Activated T-helper 9 cell treated with anti-CD3 and anti-CD28 coated beads, Interleukin-2, amount 50 U/mL, for 16 hours (primary cell): ENCODE data around the gene MBTPS1.
A peak's percentile ranks its signal among the peaks of the same experiment; 100 is the strongest.

Experiments used
- DNase-seq: peaks from one replicate; pipeline ENCODE4 v3.0.0-alpha.2; 2020; ENCODE audit warnings: low read depth

The MBTPS1 gene

GRCh38 chr16:84074721-84075120 is 42.0 kb downstream of the MBTPS1 start:
- no peak for DNase-seq

GRCh38 chr16:84072014-84072413 is 44.7 kb downstream of the MBTPS1 start:
- no peak for DNase-seq

- DNase-seq = no peak
Observed at GRCh38 chr16:84071121-84071520, 45.6 kb downstream of the MBTPS1 start.

DNA sequence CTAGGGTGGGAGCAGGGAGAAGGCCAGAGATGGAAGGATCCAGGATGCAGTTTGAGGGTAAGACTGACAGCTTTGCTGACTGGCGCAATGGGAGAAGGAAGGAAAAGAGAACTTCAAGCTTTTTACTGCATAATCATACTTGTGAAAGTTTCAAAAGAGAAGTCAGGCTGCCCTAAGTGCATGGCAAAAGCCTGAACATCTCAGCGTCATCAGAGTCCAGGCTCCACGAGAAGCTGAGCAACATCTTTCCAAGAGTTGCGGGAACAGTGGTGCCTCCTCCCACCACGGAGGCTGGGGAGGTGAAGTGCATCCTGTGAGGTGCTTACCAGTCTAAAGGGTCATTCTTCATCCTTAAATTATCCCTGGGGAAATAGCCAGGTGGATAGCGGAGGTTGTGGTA is 47.2 kb downstream of the MBTPS1 start:
- no peak for DNase-seq

DNA sequence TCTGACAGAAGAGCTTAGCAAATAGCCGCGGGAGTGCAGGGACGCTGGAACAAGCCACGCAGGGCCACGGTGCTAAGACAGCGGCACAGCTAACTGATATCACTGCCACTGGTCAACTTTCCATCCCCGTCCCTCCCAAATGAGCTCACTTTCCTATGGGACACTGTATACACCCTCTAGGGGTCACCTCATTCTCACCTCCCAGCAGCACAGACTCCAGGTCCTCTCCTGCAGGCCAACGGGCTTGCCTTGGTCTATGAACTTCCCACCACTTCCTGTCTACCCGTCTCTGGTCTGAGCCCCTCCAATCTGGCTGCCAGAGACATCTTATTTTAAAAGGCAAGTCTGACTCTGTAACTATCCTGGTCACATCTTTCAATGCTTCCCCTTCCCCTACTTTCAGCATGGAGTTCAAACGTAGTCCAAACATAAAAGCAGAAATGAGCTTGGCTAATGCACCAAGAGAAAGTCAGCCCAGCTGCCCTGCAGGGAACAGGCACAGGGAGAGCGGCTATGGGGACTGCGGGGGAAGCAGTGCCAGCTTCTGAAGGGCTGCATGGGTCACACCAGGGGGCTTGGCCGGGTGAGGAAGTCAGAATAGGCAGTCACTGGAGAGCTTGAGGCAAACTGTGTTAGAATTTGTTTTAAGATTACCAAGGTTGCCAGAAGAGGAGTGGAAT is 47.8 kb downstream of the MBTPS1 start:
- DNase-seq = no peak

- no peak for DNase-seq
Observed at GRCh38 chr16:84068041-84068440, 48.7 kb downstream of the MBTPS1 start.

- DNase-seq = no peak
Observed at GRCh38 chr16:84067640-84068039, 49.1 kb downstream of the MBTPS1 start.

DNA sequence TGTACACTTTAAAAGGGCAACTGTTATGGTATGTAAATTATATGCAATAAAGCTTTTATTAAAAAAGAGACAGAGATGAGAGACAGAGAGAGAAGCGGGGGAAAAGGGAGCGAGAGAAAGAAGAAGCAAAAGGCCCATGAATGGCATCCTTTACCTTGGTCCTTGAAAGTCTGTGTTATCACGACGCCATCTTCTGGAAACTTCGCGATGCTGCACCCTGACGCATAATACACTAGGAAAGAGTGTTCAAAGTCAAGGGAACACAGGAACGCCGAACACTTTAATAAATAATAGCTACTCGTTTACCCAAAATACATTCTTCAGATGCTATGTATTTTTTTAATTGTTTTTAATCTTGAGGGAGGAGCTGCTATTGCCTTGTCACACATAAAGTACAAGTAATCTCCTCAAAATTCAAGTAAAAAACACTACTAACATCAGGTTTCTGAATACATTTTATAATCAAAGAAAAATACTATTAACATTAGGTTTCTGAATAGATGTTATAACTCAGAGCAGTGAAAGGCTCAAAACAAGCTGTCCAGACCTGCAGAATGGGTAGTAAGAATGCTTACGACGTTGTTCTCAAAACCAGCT is 51.1 kb downstream of the MBTPS1 start:
- no peak for DNase-seq

- no peak for DNase-seq
Observed at GRCh38 chr16:84063980-84064379, 52.8 kb downstream of the MBTPS1 start.

DNA sequence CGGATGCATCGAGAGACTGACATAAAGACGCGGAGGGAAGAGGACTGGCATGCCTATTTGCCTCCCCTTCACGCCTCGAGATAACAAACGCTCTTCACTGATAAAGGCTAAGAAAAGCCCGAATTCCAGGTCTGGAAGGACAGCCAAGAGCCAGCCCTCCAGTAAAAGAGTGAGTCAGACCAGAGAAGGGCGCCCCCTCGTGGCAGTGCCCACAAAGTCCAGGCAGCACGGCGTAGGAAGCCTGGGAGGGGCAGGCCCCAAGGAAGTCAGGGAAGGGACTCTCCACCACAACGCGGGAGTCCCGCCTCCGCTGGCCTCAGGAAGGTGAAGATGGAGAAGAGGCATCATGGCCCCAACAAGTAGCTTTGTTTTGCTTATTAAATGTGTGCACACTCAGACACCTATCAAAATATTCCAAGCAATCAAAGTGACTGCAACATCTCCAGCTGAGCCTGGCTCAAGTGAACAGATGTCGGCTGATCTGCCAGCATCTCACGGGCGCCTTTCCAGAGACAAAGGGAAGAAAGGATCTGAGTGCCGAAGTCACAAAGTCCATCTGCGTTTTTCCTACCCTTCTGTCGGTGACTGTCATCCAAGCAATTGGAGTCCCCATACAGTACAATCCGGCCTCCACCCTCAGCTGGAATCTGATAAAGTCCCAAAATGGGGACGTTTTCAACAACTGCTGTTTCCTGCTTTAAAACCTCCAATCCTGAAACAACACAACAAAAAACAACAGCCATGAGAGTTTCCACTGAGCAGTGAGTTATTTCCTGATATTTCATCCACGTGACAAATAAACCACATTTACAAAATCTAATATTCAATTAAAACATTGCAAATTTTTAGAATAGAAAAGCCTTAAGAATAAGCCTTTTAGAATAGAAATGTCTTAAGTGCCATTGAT is 53.8 kb downstream of the MBTPS1 start:
- DNase-seq = peak; percentile 43

GRCh38 chr16:84061236-84061819 is 55.4 kb downstream of the MBTPS1 start:
- DNase-seq = no peak

- DNase-seq = no peak
Observed at GRCh38 chr16:84059946-84060901, 56.5 kb downstream of the MBTPS1 start.

DNA sequence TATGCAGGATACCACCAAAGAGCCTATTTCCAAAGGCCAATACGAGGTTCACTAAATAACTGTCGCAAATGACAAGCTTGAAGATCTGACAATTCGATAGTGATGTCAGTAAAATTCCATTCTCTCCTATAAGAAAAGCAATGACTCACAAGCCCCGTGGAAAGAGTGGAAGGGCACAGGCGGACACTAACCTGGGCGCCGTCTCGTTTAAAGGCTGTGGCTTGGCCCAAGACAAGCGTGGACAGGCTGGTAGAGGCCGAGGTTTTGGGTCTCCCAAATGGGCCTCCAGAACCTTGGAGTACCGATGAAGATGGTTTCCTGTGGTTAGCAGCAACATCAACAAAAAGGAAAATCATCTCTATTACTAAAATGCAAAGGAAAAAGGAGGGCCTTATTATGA is 57.6 kb downstream of the MBTPS1 start:
- DNase-seq = no peak

DNA sequence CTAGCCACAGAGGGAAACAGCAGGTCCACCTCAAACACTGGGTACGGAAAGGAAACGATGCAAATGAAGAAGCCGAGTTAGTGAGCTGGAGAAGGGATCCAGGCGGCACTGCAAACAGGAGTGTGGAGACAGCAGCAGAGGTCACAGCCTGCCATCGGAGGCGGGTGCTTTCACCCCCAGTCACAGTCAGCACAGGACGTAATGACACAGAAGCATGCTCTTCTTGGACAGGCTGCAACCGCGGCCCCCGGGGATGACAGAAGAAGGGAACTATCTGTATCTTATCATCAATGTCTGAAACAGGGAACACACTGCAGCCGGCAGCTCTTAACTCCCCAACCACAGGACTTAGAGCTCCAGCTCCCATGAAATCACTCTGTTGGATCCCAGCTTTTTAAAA is 58.1 kb downstream of the MBTPS1 start:
- DNase-seq = no peak

GRCh38 chr16:84058211-84058610 is 58.5 kb downstream of the MBTPS1 start:
- no peak for DNase-seq

- no peak for DNase-seq
Observed at GRCh38 chr16:84056933-84057332, 59.8 kb downstream of the MBTPS1 start.

GRCh38 chr16:84055801-84056634 is 60.7 kb downstream of the MBTPS1 start:
- DNase-seq = no peak

DNA sequence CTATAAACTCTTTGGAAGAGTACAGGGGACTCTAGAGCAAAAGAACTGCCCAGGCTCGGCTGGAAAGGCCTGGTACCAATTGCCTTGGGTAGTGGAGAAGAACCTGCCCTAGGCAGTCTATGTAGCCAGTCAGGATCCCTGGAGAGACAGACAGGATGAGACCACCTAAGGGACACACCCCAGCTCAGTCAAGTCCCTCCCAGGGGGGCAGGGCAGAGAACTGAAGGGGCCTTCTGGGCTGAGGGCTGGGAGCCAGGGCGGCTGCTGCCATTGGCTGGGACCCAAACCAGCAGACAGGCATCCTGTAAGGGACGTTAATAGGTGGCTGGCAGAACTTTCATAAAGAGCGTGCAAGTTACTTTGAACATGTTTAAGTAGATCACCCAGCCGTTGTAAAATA is 61.4 kb downstream of the MBTPS1 start:
- DNase-seq = no peak

DNA sequence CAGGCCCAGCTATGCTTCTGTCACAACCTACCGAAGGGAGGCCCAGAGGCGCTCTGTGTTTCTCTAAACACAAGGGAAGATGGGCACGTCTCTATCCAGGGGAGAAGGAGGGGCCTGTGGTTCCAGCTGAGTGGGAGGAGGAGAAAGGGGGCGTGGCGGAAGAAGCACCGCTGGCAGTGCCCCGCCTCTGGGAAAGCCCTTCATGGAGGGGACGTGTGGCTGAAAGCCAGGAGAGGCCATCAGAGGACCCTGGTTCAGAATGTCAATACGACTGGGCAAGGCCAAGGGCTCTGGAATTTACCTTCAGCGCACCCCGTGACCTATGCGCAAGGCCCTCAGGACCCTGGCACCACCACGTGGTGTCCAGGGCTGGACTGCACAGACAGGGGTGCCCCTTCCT is 61.8 kb downstream of the MBTPS1 start:
- DNase-seq = no peak

GRCh38 chr16:84054271-84054670 is 62.5 kb downstream of the MBTPS1 start:
- no peak for DNase-seq

DNA sequence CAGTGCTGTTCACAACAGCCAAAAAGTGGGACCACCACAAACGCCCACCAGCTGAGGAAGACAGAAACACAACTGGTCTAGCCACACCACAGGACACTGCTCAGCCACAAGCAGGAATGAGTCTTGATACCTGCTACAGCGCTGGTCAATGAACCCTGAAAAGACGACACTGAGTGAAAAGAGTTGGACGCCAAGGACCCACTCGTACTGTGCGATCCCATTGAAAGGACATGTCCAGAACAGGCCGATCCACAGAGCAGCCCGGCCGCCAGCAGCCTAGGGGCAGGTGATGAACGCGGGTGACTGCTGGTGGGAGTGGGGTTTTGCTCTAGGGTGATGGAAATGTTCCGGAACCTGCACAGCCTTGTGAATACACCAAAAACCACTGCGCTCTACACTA is 63.5 kb downstream of the MBTPS1 start:
- DNase-seq = no peak
